ENCODE results near the gene RAPGEF5.
"Not testable (repeated sequence)": the region's sequence is repeated elsewhere in the genome, so short reads cannot be mapped to it uniquely, and the experiment has no call there.

Gene RAPGEF5

DNA sequence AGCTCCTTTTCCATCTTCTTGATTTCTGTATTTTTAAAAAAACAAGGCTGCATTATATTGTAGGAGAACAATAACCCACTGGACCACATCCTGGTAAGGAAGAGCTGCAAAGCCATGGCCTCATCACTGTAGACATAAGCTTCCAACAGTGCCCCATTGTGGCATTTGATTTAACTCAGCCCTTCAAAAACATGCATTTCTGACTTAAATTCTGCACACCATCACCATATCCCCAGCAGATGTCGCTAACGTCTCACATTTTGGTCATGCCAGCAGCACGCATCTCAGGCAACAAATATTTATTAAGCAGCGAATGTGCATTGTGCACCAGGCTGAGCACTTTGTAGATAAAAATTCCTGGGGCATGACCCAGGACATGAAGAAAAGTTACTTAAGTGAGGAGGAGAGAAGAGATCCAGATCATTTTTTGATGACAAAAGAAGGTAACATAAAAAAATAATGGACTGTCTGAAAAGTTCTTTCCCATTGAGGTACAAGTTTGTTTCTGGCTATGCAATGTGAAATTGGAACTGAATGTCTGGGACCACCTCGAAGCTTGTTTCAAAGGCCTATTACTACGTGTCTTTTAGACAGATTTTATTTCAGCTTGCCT lies 246.6 kb downstream of the RAPGEF5 start:
- peak; percentile 33 for DNase-seq

DNA sequence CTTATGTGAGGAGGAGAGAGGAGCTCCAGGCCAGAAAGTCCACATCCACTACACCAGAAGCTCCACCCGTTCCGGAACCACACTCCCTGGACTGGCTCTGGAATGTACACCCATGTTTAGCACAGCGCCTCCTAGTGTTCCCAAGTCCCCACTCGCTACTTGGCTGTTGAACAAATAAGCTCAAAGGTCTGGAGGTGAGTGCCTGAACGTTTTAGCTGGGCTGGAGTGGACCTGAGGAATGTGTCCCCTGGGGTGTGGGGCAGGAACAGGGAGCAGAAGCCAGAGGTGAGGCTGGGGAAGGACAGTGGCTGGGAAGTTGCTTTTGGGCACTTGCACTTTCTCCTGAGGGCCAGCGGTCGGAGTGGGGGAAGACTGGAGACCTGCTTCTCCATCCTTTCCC lies 247.2 kb downstream of the RAPGEF5 start:
- no peak for DNase-seq

DNA sequence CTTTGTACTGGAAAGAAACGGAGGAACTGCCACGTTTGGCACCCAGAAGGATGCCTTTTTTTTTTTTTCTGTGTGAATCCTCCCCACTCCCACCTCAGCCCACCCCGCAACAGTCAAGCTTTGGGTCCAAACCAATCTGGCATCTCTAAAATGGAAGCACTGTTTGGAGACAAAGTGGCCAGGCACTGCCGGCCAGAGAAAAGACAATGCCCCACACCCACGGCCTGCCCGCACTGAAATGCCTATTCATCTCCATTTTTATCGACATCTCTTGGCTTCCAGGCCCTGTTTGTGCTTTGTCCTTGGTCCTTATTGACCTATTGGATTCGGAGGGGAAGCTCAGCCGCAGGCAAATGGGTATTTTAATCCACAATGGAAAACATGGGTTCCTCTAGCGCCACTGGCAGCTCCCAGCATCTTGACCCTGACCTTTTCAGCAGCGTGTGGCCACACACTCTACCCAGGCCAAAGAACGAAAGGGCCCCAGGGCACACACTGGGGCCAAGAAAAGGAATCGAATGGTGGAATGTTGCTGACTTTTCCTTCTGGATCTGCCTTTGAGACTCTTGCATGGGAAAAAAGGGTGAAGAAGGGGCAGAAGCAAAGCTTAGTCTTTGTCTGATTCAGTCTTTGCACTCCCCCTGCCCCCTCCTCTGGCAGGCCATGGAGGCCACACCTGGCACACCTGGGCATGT lies 248.7 kb downstream of the RAPGEF5 start:
- DNase-seq: no peak

DNA sequence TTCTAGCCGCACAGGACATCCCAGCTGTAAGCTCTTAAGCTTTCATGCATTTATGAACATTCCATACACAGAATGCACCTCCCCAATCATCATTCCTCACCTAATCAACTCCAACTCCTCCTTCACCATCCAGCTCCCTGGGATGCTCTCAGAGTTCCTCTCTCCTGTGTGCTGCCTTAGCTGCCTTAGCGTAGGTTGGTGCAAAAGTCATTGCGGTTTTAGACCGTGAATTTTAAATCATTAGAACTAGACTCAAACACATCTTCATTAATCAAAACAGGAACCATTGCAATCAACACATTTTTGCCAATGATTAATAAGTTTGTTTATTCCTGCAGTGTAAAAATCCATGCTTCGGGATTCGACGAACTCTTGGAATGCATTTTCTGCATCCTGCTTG lies 251.4 kb downstream of the RAPGEF5 start:
- DNase-seq: no peak

DNA sequence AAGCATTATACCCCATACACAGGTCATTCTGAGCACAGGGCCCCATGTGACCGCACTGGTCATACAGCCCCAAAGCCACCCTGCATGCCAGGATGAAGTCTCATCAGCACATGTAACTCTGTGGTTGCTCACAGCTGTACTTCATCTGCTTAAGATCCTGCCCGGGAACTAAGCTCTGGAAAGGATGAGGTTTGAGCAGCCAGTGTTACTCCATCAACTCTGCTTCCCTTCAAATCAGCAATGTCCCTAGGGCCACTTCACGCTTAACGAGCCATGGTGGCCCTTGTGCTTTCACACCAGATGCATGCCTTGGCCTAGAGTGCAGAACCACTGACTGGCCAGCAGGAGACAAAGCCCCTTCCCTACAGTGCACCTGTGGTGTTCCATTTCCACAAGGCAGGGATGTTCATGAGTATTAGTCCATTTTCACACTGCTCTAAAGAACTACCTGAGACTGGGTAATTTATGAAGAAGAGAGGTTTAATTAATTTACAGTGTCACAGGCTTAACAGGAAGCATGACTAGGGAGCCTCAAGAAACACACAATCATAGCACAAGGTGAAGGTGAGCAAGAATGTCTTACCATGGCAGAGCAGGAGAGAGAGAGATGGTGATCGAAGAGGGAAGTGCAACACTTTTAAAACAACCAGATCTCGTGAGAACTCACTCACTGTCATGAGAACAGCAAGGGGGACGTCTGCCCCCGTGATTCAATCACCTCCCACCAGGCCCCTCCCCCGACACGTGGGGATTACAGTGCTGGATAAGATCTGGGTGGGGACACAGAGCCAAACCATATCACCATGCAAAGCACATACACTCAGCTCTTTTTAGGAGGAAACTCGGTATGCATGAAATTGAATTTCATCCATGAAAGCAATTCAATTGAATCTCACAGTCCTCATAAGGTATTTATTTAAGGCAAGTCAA lies 262.3 kb downstream of the RAPGEF5 start:
- DNase-seq: no peak

DNA sequence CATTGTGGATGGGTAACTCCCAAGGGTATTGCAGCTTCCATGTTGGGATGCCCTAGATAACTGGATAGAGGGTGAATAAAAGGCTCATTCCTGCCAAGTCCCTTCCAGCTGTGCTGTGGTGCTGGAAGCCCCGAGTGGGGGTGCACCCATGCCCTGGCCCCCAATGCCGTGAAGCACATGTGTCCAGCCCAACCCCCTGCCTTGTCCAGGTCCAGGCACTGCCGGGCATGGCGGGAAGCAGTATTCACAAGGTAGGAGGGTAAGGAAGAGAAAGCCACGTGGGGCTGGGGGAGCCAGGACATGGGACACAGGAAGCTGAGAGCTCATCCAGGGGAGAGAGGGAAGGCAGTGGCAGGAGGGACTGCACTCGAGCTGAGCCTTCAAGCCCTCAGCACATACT lies 263.0 kb downstream of the RAPGEF5 start:
- no peak for DNase-seq

DNA sequence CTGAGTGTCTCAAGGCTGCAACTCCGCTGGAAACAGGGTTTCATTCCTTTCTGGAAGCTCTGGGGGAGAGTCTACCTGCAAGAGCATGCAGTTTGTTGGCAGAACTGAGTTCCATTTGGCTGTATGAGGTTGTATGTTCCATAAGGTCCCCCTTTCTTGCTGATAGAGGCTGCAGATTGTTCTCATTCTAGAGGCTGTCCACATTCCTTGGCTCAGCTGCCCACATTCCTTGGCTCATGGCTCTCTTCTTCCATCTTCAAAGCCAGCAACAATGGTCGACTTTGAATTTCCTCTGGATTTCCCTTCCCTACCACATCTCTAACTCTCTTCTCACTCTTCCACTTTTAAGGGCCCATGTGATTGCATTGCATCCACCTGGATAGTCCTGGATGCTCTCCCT lies 264.0 kb downstream of the RAPGEF5 start:
- DNase-seq: no peak

DNA sequence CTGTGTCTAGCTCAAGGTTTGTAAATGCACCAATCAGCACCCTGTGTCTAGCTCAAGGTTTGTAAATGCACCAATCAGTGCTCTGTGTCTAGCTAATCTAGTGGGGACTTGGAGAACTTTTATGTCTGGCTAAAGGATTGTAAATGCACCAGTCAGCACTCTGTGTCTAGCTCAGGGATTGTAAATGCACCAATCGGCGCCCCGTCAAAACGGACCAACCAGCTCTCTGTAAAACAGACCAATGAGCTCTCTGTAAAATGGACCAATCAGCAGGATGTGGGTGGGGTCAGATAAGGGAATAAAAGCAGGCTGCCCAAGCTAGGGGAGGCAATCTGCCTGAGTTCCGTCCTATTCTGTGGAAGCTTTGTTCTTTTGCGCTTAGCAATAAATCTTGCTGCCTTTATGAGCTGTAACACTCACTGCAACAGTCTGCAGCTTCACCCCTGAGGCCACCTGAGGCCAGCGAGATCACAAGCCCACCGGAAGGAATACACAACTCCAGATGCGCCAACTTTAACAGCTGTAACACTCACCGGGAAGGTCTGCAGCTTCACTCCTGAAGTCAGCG lies 265.9 kb downstream of the RAPGEF5 start:
- DNase-seq: not testable (repeated sequence)

DNA sequence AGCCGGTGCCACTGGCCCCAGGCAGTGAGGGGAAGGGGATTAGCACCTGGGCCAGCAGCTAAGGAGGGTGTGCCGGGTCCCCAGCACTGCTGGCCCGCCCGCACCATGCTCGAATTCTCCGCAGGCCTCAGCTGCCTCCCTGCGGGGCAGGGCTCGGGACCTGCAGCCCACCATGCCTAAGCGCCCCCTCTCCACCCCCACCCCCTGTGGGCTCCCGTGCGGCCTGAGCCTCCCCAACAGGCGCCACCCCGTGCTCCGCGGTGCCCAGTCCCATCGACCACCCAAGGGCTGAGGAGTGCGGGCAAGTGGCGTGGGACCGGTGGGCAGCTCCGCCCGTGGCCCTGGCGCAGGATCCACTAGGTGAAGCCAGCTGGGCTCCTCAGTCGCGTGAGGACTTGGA lies 266.4 kb downstream of the RAPGEF5 start:
- no peak for DNase-seq

DNA sequence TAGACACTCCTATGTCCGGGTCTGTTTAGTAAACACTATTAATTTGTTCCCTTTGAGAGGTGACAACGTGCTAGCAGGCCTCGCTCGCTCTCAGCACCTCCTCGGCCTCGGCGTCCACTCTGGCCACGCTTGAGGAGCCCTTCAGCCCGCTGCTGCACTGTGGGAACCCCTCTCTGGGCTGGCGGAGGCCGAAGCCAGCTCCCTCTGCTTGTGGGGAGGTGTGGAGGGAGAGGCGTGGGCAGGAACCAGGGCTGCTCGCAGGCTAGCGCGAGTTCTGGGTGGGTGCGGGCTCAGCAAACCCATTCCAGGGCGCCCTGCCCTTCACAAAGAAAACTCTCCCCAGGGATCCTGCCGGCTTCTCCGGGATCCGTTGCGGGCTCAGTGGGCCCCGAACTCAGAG lies 266.8 kb downstream of the RAPGEF5 start:
- no peak for DNase-seq

DNA sequence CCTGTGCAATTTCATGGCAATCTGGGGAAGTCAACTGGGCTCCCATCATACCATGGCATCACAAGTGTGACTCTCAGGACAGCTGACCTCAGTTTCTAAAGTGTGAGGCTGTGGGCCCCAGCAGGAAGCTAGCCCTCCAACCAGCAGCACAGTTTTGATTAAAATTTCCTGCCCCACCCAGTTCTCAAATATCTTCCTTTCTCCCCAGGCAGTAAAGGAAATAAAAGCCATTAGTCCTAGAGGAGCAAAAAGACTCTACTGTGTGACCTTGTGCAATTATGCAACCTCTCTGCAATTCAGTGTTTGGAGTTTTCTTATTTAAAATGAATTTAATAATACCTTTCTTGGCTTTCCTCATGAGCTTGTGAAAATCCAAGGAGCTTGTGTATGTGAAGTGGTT lies 268.1 kb downstream of the RAPGEF5 start:
- no peak for DNase-seq

DNA sequence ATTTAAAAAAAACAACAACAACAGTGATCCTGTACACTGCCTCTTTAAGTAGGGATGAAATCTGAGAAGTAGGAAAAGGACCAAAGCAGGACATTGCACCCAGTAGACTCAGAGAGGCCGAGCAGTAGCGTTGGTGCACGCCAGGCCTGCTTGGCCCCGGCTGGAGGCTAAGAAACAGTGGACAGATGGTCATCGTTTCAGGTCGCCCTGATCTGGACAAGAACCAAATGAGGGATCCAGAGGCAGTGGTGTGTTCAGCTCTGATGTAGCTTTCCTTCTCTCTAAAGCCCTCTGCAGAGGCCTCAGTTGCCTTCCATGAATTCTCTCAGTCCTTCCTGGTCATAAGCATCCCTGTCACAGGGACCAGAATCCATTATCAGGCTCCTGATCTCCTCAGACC lies 269.1 kb downstream of the RAPGEF5 start:
- no peak for DNase-seq

DNA sequence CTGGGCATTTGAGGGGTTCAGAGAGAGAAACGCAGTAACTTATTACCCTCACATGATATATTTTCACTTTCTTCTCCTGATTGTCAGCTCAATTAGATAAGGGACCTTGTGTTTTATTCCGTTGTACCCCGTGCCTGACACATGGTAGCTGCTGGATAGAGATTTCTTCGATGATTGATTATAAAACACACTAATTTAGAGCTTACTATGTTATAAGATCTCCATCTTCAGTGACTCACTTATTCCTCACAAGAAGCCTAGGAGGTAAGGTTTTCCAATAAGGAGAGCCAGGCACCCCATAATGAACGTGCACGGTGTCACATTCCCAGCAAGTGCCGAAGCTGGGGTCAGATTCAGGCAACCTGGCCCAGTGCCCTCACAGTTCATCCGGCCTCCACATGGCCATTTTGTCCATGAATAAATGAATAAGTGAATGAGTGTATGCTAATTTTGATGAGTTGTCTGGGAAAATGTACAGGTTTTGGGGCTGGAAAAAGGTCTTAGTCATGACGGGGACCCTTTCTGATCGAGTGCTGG lies 273.2 kb downstream of the RAPGEF5 start:
- no peak for DNase-seq

DNA sequence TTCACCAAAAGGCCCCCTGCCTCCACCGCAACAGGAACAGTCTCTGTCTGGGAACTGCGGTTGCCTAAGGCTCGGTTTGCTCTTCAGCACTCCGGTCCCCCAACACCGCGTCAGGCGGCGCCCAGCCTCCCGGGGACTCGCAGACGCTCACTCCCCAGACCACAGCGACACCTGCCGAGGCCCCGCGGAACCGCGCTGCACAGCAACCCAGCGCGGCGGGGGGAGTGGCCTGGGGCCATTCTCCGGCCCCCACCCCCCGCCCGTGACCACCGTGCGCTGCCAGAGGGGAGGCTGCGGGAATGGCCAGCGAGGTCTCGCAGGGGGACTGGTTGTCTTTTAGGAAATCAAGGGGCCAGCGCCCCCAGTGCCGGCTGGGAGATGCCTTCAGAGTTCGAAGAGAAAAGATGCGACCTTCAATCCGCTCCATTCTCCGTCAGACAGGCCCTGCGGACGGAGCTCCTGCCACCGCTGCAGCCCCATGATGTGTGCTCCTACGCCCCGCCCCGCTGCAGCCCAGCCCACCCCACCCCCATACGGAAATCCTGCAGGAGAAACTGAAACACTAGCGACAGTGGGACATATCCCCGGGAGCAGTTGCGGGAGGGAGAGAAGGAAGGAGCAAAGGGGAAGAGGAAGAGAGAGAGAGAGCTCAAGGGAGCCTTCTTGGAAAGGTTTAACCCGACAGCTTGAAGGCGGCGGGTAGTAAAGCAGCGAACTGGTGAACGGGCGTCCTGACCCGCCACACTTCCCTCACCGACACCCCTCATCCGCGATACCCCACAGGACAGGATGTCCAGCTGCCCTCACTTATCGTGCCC lies 273.9 kb downstream of the RAPGEF5 start:
- peak; percentile 73 for DNase-seq

DNA sequence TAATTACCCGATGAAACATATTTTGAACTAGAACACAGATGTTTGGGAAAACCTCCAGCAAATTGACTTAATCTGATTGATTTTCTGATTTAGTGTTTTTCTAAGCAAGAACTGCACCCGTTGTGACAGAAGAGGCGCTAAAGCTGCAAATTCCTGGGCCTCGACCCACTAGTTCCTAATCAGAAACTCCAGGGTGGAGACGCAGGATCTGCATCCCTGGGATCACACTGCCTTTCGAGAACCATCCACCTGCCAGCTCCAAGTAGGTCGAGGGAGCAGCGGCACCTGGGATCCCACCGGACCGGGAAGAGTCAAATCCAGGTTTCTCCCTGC lies 274.4 kb downstream of the RAPGEF5 start:
- DNase-seq: no peak

DNA sequence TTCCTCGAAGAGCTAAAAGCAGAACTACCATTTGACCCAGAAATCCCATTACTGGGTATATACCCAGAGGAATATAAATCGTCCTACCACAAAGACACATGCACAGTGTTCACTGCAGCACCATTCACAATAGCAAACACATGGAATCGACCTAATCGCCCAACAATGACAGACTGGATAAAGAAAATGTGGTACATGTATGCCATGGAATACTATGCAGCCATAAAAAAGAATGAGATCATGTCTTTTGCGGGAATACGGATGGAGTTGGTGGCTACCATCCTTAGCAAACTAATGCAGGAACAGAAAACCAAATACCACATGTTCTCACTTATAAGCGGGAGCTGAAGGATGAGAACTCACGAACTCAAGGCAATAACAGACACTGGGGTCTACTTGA lies 276.7 kb downstream of the RAPGEF5 start:
- not testable (repeated sequence) for DNase-seq

DNA sequence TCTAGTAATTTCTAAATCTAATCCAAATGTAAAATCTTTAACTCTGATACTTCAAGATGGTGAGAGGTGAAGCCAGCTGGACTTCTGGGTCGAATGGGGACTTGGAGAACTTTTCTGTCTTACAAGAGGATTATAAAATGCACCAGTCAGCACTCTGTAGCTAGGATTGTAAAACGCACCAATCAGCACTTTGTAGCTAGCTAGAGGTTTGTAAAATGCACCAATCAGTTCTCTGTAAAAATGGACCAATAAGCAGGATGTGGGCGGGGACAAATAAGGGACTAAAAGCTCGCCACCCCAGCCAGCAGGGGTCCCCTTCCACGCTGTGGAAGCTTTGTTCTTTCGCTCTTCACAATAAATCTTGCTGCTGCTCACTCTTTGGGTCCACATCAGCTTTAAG lies 278.1 kb downstream of the RAPGEF5 start:
- not testable (repeated sequence) for DNase-seq

DNA sequence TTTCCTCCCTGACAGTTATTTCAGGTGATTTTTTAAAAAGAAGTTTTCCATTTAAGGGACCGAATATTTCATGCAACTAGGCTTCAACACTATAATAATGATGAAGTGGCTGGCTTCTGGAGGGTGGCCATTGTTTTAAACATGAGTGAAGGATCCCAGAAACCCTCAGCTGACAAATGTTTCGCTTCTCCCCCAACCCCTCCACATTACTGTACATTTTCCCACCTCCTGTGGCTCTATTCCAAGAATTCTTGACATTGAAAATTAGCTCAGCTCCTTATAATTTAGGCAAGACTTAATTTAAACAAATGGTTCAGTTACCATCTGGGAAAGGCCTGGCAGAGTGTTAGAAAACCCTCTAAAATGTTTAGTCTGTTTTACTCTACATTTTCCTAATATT lies 281.4 kb downstream of the RAPGEF5 start:
- DNase-seq: no peak

DNA sequence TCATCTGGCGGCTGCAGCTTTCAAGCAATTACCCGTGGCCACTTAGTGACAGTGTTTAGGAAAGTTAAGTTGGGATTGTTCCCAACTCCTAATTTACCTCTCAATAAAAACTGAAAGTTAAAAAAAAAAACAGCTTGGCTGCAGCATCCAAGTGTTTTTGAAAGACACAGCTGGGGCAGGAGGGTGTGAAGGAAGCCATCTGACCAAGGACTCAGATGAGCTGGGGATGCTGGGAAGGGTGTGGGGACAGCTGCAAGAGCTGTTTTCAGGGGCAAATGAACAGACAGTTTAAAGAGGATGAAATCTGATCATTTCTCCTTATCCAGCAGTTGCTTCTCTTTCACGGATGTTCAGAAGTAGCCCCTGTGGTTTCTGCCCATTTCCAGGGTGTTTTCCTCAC lies 282.1 kb downstream of the RAPGEF5 start:
- no peak for DNase-seq
